Measurements from ENCODE around the gene CMTM2. TPM values are rescaled to one million over a fixed set of nuclear protein-coding genes. Genes with fewer than 3 reads are reported as not detected.

CMTM2 gene
- total and polyA plus RNA-seq, 4 experiments from 2014 or later: 0.72 to 0.79 TPM; not detected in 2

GRCh38 chr16:66596986-66597848 is 18.0 kb downstream of the CMTM2 start:
- Mint-ChIP-seq H3K4me1 (peaks cover 15 to 30% (median 20%) of the 10 kb centered on the region in 4 donors), H3K27ac (peak overlapping the region; percentile 23 to 81 (median 58)), H3K4me3 (peak overlapping the region in 3 of 8 donors; percentile 31 to 72 (median 43)), H3K9me3 (peaks cover 0 to 6% (median 4%) of the 10 kb centered on the region in 8 donors), H3K36me3 (peaks cover 0 to 4% of the 10 kb centered on the region in 2 donors), H3K27me3 (no peaks in the 10 kb centered on the region)
- ChIA-PET CTCF (ENCODE audit: partially characterized antibody) (interaction anchor here (1.1 to 6.7 kb wide), 4 partner anchors 11 to 191 kb away, joined by 4 to 35 read pairs (median 6); no protein-coding TSS in a partner anchor), POLR2A (ENCODE audit: partially characterized antibody) (interaction anchor here (0.7 to 1.5 kb wide), 3 partner anchors 8 to 44 kb away, joined by 4 to 6 read pairs (median 5); partner anchors contain the start of genes CKLF and CMTM2)
- Histone ChIP-seq H3K4me1 (ENCODE audit: insufficient read depth, low read length) (peaks cover 26% of the 10 kb centered on the region), H3K4me3 (ENCODE audit: low read length in 2 of 2) (no peak overlapping the region), H3K36me3 (ENCODE audit: insufficient read depth, low read length) (no peaks in the 10 kb centered on the region), H3K27ac (ENCODE audit: low read depth, low read length) (no peak overlapping the region), H3K9me3 (ENCODE audit: control insufficient read depth in 1 of 2, low read length in 2 of 2) (no peaks in the 10 kb centered on the region), H3K27me3 (ENCODE audit: insufficient read depth, low read length) (no peaks in the 10 kb centered on the region)
- intact Hi-C loops (cut with micrococcal nuclease): no loop called here
- no peak for DNase-seq

DNA sequence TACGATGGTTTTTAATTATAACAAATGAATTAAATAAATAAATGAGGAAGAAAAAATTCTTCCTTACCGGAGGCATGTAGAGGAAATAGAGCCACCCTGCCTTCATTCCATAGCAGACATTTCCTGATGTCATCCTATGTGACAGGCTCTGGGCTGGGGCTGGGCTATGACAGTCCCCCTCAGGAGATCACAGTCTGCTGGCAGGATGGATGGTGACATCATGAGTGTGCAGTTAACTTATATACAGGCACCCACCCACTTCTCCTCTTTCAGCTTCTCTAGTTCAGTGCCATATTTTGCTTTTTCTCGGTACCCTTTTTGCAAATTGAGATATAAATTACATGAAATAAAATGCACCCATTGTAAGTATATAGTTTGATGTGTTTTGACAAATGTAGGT is 18.8 kb downstream of the CMTM2 start:
- Mint-ChIP-seq H3K27ac (peak overlapping the region in 6 of 7 donors; percentile 5 to 86 (median 56)), H3K4me3 (peak overlapping the region in 2 of 8 donors; percentile 1 to 36), H3K4me1 (peaks cover 18 to 34% (median 24%) of the 10 kb centered on the region in 4 donors), H3K36me3 (peaks cover 0 to 4% of the 10 kb centered on the region in 2 donors), H3K27me3 (no peaks in the 10 kb centered on the region), H3K9me3 (peaks cover 0 to 8% (median 4%) of the 10 kb centered on the region in 8 donors)
- H3K27me3 ChIP-seq (ENCODE audit: insufficient read depth, low read length): no peaks in the 10 kb centered on the region
- no peaks in the 10 kb centered on the region for H3K9me3 ChIP-seq (ENCODE audit: control insufficient read depth in 1 of 2, low read length in 2 of 2)
- H3K27ac ChIP-seq (ENCODE audit: low read depth, low read length): no peak overlapping the region
- no peak overlapping the region for H3K4me3 ChIP-seq (ENCODE audit: low read length in 2 of 2)
- peaks cover 26% of the 10 kb centered on the region for H3K4me1 ChIP-seq (ENCODE audit: insufficient read depth, low read length)
- H3K36me3 ChIP-seq (ENCODE audit: insufficient read depth, low read length): no peaks in the 10 kb centered on the region
- intact Hi-C loops (cut with micrococcal nuclease): no loop called here
- ChIA-PET POLR2A (ENCODE audit: partially characterized antibody) (interaction anchor here (1.4 to 1.5 kb wide), 2 partner anchors 9 to 45 kb away, joined by 5 to 6 read pairs; partner anchors contain the start of gene CKLF), CTCF (ENCODE audit: partially characterized antibody) (interaction anchor here (1.3 to 6.7 kb wide), 3 partner anchors 10 to 191 kb away, joined by 4 to 35 read pairs (median 9); no protein-coding TSS in a partner anchor)
- no peak for DNase-seq

DNA sequence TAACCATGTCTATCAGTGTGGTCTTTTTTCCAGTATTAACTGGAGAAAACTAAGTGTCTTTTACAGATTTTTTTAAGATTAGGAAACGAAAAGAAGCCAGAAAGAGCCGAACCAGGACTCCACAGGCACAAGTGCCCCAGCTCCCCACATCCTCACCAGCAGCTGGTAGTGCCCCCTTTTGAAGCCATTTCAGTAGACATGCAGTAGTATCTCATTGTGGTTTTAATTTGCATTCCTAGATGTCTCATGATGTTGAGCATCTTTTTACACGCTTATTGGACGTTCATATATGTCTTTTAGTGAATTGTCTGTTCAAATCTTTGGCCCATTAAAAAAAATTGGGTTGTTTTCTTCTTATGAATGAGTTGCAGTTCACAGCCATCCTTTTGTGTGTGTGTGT is 20.5 kb downstream of the CMTM2 start:
- peak overlapping the region in 5 of 7 donors; percentile 10 to 81 (median 53) for H3K27ac Mint-ChIP-seq
- Histone ChIP-seq H3K9me3 (ENCODE audit: control insufficient read depth in 1 of 2, low read length in 2 of 2) (no peaks in the 10 kb centered on the region), H3K27me3 (ENCODE audit: insufficient read depth, low read length) (no peaks in the 10 kb centered on the region), H3K4me3 (ENCODE audit: low read length in 2 of 2) (no peak overlapping the region), H3K4me1 (ENCODE audit: insufficient read depth, low read length) (peaks cover 34% of the 10 kb centered on the region), H3K27ac (ENCODE audit: low read depth, low read length) (no peak overlapping the region), H3K36me3 (ENCODE audit: insufficient read depth, low read length) (no peaks in the 10 kb centered on the region)
- POLR2A ChIA-PET (ENCODE audit: partially characterized antibody): interaction anchor here (0.8 to 1.3 kb wide), 3 partner anchors 9 to 191 kb away, joined by 3 to 4 read pairs (median 3); no protein-coding TSS in a partner anchor
- no peak for DNase-seq
- peaks cover 0 to 4% of the 10 kb centered on the region in 2 donors for H3K27me3 Mint-ChIP-seq
- peaks cover 24 to 41% (median 33%) of the 10 kb centered on the region in 4 donors for H3K4me1 Mint-ChIP-seq
- H3K9me3 Mint-ChIP-seq: peaks cover 0 to 8% (median 5%) of the 10 kb centered on the region in 8 donors
- H3K36me3 Mint-ChIP-seq: peaks cover 4 to 8% of the 10 kb centered on the region in 2 donors
- H3K4me3 Mint-ChIP-seq: no peak overlapping the region
- CTCF ChIA-PET (ENCODE audit: partially characterized antibody): interaction anchor here (1.3 to 6.7 kb wide), 3 partner anchors 8 to 88 kb away, joined by 4 to 35 read pairs (median 5); no protein-coding TSS in a partner anchor
- intact Hi-C loops (cut with micrococcal nuclease): no loop called here

GRCh38 chr16:66600477-66600876 is 21.2 kb downstream of the CMTM2 start:
- Mint-ChIP-seq H3K9me3 (peaks cover 0 to 8% (median 5%) of the 10 kb centered on the region in 8 donors), H3K4me1 (peaks cover 24 to 41% (median 33%) of the 10 kb centered on the region in 4 donors), H3K27ac (peak overlapping the region in 3 of 7 donors; percentile 6 to 54 (median 44)), H3K4me3 (peak overlapping the region in 1 of 8 donors; percentile 79), H3K27me3 (peaks cover 0 to 4% of the 10 kb centered on the region in 2 donors), H3K36me3 (peaks cover 4 to 8% of the 10 kb centered on the region in 2 donors)
- H3K27ac ChIP-seq (ENCODE audit: low read depth, low read length): no peak overlapping the region
- H3K9me3 ChIP-seq (ENCODE audit: control insufficient read depth in 1 of 2, low read length in 2 of 2): no peaks in the 10 kb centered on the region
- DNase-seq: no peak
- no peaks in the 10 kb centered on the region for H3K27me3 ChIP-seq (ENCODE audit: insufficient read depth, low read length)
- intact Hi-C loops (cut with micrococcal nuclease): no loop called here
- H3K4me1 ChIP-seq (ENCODE audit: insufficient read depth, low read length): peaks cover 34% of the 10 kb centered on the region
- H3K4me3 ChIP-seq (ENCODE audit: low read length in 2 of 2): no peak overlapping the region
- no peaks in the 10 kb centered on the region for H3K36me3 ChIP-seq (ENCODE audit: insufficient read depth, low read length)
- CTCF ChIA-PET (ENCODE audit: partially characterized antibody): no interaction called here
- POLR2A ChIA-PET (ENCODE audit: partially characterized antibody): interaction anchor here (0.8 to 4.8 kb wide), 2 partner anchors 10 to 47 kb away, joined by 3 to 101 read pairs; partner anchors contain the start of genes CKLF and TK2

- POLR2A ChIA-PET (ENCODE audit: partially characterized antibody): interaction anchor here (4.8 kb wide), 1 partner anchor 48 kb away, joined by 101 read pairs; the partner anchor contains the start of genes CKLF and TK2
- peaks cover 4 to 10% of the 10 kb centered on the region in 2 donors for H3K36me3 Mint-ChIP-seq
- no peaks in the 10 kb centered on the region for H3K9me3 ChIP-seq (ENCODE audit: control insufficient read depth in 1 of 2, low read length in 2 of 2)
- no peaks in the 10 kb centered on the region for H3K36me3 ChIP-seq (ENCODE audit: insufficient read depth, low read length)
- H3K4me3 ChIP-seq (ENCODE audit: low read length in 2 of 2): no peak overlapping the region
- no peaks in the 10 kb centered on the region for H3K27me3 ChIP-seq (ENCODE audit: insufficient read depth, low read length)
- DNase-seq: no peak
- peaks cover 43% of the 10 kb centered on the region for H3K4me1 ChIP-seq (ENCODE audit: insufficient read depth, low read length)
- intact Hi-C loops (cut with micrococcal nuclease): no loop called here
- CTCF ChIA-PET (ENCODE audit: partially characterized antibody): interaction anchor here (0.6 to 3.6 kb wide), 2 partner anchors 12 to 115 kb away, joined by 3 to 17 read pairs; no protein-coding TSS in a partner anchor
- no peak overlapping the region for H3K27ac ChIP-seq (ENCODE audit: low read depth, low read length)
- peaks cover 29 to 51% (median 40%) of the 10 kb centered on the region in 4 donors for H3K4me1 Mint-ChIP-seq
- H3K4me3 Mint-ChIP-seq: no peak overlapping the region
- peaks cover 0 to 4% of the 10 kb centered on the region in 2 donors for H3K27me3 Mint-ChIP-seq
- H3K27ac Mint-ChIP-seq: no peak overlapping the region
- H3K9me3 Mint-ChIP-seq: peaks cover 0 to 8% (median 5%) of the 10 kb centered on the region in 8 donors
Measured at GRCh38 chr16:66601471-66601870, 22.2 kb downstream of the CMTM2 start.

DNA sequence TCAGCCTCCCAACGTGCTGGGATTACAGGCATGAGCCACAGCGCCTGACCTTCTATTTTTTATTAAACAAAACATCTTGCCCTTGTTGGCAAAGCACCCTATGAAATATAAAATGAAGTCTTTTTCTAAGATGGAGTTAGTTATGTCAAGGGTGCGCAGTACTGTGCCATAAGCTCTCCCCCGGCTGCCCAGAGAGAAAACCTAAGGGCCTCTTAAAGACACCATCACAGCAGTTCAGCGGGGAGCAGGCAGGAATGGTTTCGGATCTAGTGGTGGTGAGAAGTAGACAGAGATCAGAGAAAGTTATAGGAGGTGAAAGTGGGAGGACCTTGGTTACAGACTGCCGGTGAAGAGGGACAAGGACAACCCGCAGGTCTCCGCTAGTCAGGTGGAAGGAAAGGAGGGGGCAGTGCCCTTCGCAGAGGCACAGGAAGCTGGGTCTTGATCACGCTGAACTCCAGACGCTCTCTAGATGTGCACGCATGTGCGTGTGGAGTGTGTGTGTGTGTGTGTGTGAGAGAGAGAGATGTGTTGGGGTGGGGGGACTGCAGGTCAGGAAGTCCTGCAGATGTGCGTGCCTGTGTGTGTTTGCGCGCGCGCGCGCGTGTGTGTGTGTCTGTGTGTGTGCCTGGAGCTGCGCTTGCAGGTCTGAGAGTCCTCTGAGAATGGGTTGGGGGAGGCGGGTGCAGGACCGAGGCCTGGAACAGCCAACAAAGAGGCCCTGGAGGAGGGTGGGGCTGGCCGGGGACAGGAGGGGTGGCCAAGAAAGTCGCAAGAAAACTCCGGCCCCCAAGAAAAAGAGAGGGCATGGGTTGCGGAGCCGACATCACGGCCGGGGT is 24.5 kb downstream of the CMTM2 start:
- H3K9me3 Mint-ChIP-seq: peaks cover 0 to 8% (median 5%) of the 10 kb centered on the region in 8 donors
- H3K27ac Mint-ChIP-seq: peak overlapping the region; percentile 89 to 96 (median 95)
- H3K27me3 Mint-ChIP-seq: peaks cover 0 to 4% of the 10 kb centered on the region in 2 donors
- Histone ChIP-seq H3K36me3 (ENCODE audit: insufficient read depth, low read length) (peaks cover 2% of the 10 kb centered on the region), H3K27ac (ENCODE audit: low read depth, low read length) (peak overlapping the region; percentile 57), H3K9me3 (ENCODE audit: control insufficient read depth in 1 of 2, low read length in 2 of 2) (no peaks in the 10 kb centered on the region), H3K27me3 (ENCODE audit: insufficient read depth, low read length) (no peaks in the 10 kb centered on the region), H3K4me3 (ENCODE audit: low read length in 2 of 2) (peak overlapping the region; percentile 47 to 59), H3K4me1 (ENCODE audit: insufficient read depth, low read length) (peaks cover 46% of the 10 kb centered on the region)
- ChIA-PET CTCF (ENCODE audit: partially characterized antibody) (interaction anchor here (0.8 to 3.6 kb wide), 13 partner anchors 14 to 199 kb away, joined by 3 to 17 read pairs (median 5); partner anchors contain the start of gene CKLF), POLR2A (ENCODE audit: partially characterized antibody) (interaction anchor here (0.6 to 4.8 kb wide), 30 partner anchors 9 to 556 kb away, joined by 3 to 101 read pairs (median 4); partner anchors contain the start of genes CKLF, CMTM2, DYNC1LI2 and FBXL8)
- peaks cover 24 to 59% (median 39%) of the 10 kb centered on the region in 4 donors for H3K4me1 Mint-ChIP-seq
- intact Hi-C loops (cut with micrococcal nuclease): loop anchor here (1.0 to 2.0 kb wide), 9 partner anchors 14 to 228 kb away; partner anchors contain the start of genes CKLF and DYNC1LI2
- peak; percentile 84 to 94 (median 86) for DNase-seq
- peak overlapping the region; percentile 89 to 99 (median 92) for H3K4me3 Mint-ChIP-seq
- H3K36me3 Mint-ChIP-seq: peaks cover 4 to 15% of the 10 kb centered on the region in 2 donors
